Measurements from ENCODE around the gene ZNF136. TPM values are rescaled to one million over a fixed set of nuclear protein-coding genes. Genes with fewer than 3 reads are reported as not detected.

Gene ZNF136
- total RNA-seq, 1 experiment from 2014 or later: 4.0 TPM

DNA sequence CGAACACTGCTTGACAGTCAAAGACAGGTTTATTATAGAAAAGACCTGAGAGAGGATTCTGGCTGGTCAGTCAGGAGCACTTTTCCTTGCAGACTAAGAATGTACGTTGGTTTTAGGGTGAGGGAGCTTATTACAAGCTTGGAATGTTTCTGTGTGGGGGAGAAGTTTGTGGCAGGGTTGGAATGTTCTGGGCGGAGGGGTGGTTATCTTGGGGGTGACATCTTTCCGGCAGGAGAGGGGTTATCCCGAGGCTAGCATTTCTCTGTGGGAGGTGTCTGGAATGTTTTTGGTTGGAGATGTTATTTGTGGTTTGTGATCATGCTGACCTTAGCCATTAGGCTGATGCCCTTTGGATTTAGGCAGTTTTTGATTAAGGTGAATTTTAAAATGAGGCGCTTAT, 61.8 kb downstream of the ZNF136 start:
- ChIA-PET CTCF (no interaction called here), RAD21 (ENCODE audit: low non-redundant PET in 1 of 2, low total read pairs in 2 of 2, uncharacterized antibody in 2 of 2, unreplicated experiment in 2 of 2) (no interaction called here), POLR2A (no interaction called here)
- Histone ChIP-seq H3K9ac (ENCODE audit: low read length) (no peak overlapping the region), H4K20me1 (ENCODE audit: insufficient read depth) (no peaks in the 10 kb centered on the region), H3K36me3 (ENCODE audit: control insufficient read depth in 1 of 2, insufficient read depth in 2 of 2, low read length in 2 of 2) (no peaks in the 10 kb centered on the region; a peak in 1 of 4 replicates), H3K4me2 (ENCODE audit: low read length) (no peak overlapping the region), H3K79me2 (ENCODE audit: insufficient read depth, low read length) (no peaks in the 10 kb centered on the region), H3K4me3 (replicated peaks in 1 of 2; ENCODE audit: low read depth in 1 of 2, low read length in 2 of 2) (no peak overlapping the region), H3K4me1 (ENCODE audit: control insufficient read depth in 1 of 2, insufficient read depth in 2 of 2, low read length in 2 of 2) (no peaks in the 10 kb centered on the region), H3K9me3 (ENCODE audit: control insufficient read depth in 1 of 2, insufficient read depth in 1 of 2, low read depth in 1 of 2, low read length in 2 of 2) (peaks cover 0 to 2% of the 10 kb centered on the region in 2 experiments; a peak in 2 of 4 replicates), H3K27me3 (ENCODE audit: insufficient read depth, low read length) (no peaks in the 10 kb centered on the region), H2AFZ (ENCODE audit: low read depth, low read length, poor library complexity, severe bottlenecking) (no peak overlapping the region), H3K27ac (ENCODE audit: low read depth, low read length) (no peak overlapping the region), H3K9me2 (ENCODE audit: insufficient read depth) (no peaks in the 10 kb centered on the region)
- no TSS peak for BruUV-seq (replicated peaks)
- intact Hi-C loops (cut with micrococcal nuclease): no loop called here
- TF ChIP-seq, protein P1, sequence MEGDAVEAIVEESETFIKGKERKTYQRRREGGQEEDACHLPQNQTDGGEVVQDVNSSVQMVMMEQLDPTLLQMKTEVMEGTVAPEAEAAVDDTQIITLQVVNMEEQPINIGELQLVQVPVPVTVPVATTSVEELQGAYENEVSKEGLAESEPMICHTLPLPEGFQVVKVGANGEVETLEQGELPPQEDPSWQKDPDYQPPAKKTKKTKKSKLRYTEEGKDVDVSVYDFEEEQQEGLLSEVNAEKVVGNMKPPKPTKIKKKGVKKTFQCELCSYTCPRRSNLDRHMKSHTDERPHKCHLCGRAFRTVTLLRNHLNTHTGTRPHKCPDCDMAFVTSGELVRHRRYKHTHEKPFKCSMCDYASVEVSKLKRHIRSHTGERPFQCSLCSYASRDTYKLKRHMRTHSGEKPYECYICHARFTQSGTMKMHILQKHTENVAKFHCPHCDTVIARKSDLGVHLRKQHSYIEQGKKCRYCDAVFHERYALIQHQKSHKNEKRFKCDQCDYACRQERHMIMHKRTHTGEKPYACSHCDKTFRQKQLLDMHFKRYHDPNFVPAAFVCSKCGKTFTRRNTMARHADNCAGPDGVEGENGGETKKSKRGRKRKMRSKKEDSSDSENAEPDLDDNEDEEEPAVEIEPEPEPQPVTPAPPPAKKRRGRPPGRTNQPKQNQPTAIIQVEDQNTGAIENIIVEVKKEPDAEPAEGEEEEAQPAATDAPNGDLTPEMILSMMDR (IDR thresholded peaks at IDR 0.05 in 2 of 3, conservative IDR thresholded peaks at IDR 0.05 in 1 of 3; ENCODE audit: borderline replicate concordance in 1 of 3, insufficient read depth in 1 of 3, low read depth in 2 of 3, low read length in 2 of 3): no peak
- no peak for TF ChIP-seq SRF (IDR thresholded peaks at IDR 0.05; ENCODE audit: low read depth)
- TF ChIP-seq ELF1 (IDR thresholded peaks at IDR 0.05; ENCODE audit: borderline replicate concordance, low read depth): no peak
- no peak for TF ChIP-seq RAD21 (IDR thresholded peaks at IDR 0.05; ENCODE audit: low read depth)
- no peak for TF ChIP-seq SP1 (IDR thresholded peaks at IDR 0.05; ENCODE audit: low read depth)
- no peak for TF ChIP-seq EZH2 (IDR thresholded peaks at IDR 0.05)
- TF ChIP-seq POLR2A (IDR thresholded peaks at IDR 0.05; ENCODE audit: borderline replicate concordance, extremely low read depth, insufficient read depth, insufficient read length): no peak
- TF ChIP-seq CBX3 (IDR thresholded peaks at IDR 0.05; ENCODE audit: low read depth): no peak
- TF ChIP-seq, protein P2, sequence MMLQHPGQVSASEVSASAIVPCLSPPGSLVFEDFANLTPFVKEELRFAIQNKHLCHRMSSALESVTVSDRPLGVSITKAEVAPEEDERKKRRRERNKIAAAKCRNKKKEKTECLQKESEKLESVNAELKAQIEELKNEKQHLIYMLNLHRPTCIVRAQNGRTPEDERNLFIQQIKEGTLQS (IDR thresholded peaks at IDR 0.05): no peak
- TF ChIP-seq CEBPB (IDR thresholded peaks at IDR 0.05; ENCODE audit: low read depth): no peak
- TF ChIP-seq ZNF274 (IDR thresholded peaks at IDR 0.05; ENCODE audit: low read depth, low read length): no peak
- no peak for TF ChIP-seq ZFX (IDR thresholded peaks at IDR 0.05)
- TF ChIP-seq SIN3A (IDR thresholded peaks at IDR 0.05; ENCODE audit: low read depth): no peak
- TF ChIP-seq FOSL1 (IDR thresholded peaks at IDR 0.05; ENCODE audit: low read depth): no peak
- no peak for TF ChIP-seq YY1 (IDR thresholded peaks at IDR 0.05; ENCODE audit: extremely low read depth, insufficient replicate concordance, low read depth, low read length)
- TF ChIP-seq, protein P3, sequence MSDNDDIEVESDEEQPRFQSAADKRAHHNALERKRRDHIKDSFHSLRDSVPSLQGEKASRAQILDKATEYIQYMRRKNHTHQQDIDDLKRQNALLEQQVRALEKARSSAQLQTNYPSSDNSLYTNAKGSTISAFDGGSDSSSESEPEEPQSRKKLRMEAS (IDR thresholded peaks at IDR 0.05): no peak
- DNase-seq (ENCODE audit: low read depth, low spot score) (no peak), ATAC-seq (no peak)

Measured in HCT116 (cell line).